Gastrocnemius medialis (tissue), 4 donors: ENCODE results near the gene IL20RB. TPM values are rescaled to one million over a fixed set of nuclear protein-coding genes. Genes with fewer than 3 reads are reported as not detected.

ENCODE experiments used
- ATAC-seq, 2 donors: fragments of 150-250 bp; one replicate each; pipeline ENCODE4 v1.9.1; 2016
- DNase-seq, 2 donors: peaks; one replicate each; pipeline ENCODE4 v3.0.0-alpha.2; 2019
- H3K27ac ChIP-seq, 4 donors: fragments of 200-600 bp; sonication (generic); 1 replicate in 1 of 4; 2 replicates in 3 of 4; pipeline ENCODE4 v1.5.1; 2016 to 2018; ENCODE audit warnings: mild to moderate bottlenecking in 2 of 4, moderate library complexity in 1 of 4
- H3K27me3 ChIP-seq, 3 donors: fragments of 200-600 bp; sonication (generic) in 2 of 3; 1 replicate in 1 of 3; 2 replicates in 2 of 3; pipeline versions ENCODE4 v1.5.1 to v1.6.0; 2016 to 2019; ENCODE audit warnings: mild to moderate bottlenecking in 1 of 3, moderate library complexity in 1 of 3
- H3K36me3 ChIP-seq, 2 donors: fragments of 200-600 bp; sonication (generic) in 1 of 2; one replicate each; pipeline ENCODE4 v1.5.1; 2017 to 2018
- H3K4me1 ChIP-seq, 2 donors: fragments of 200-600 bp; sonication (generic) in 1 of 2; one replicate each; pipeline ENCODE4 v1.5.1; 2016 to 2017; ENCODE audit warnings: mild to moderate bottlenecking in 2 of 2
- H3K4me3 ChIP-seq, 4 donors: fragments of 200-600 bp; sonication (generic) in 3 of 4; 1 replicate in 1 of 4; 2 replicates in 3 of 4; pipeline ENCODE4 v1.5.1; 2016 to 2019; ENCODE audit warnings: mild to moderate bottlenecking in 2 of 4
- H3K9me3 ChIP-seq, 3 donors: fragments of 200-600 bp; sonication (generic) in 2 of 3; 1 replicate in 1 of 3; 2 replicates in 2 of 3; pipeline ENCODE4 v1.5.1; 2016 to 2019
- CTCF ChIP-seq, 5 experiments: fragments of 450-650 bp in 3 of 5; fragments of 200-600 bp in 2 of 5; sonication (generic) in 2 of 5; IDR thresholded peaks in 4 of 5; conservative IDR thresholded peaks in 1 of 5; 1 replicate in 4 of 5; 2 replicates in 1 of 5; pipeline ENCODE4 v1.5.1; 2016 to 2019; ENCODE audit warnings: antibody characterized with exemption in 5 of 5, mild to moderate bottlenecking in 3 of 5, moderate library complexity in 3 of 5
- POLR2A ChIP-seq, 2 donors: fragments of 450-650 bp; IDR thresholded peaks; one replicate each; pipeline ENCODE4 v1.6.1; 2017; ENCODE audit warnings: antibody characterized with exemption in 2 of 2, mild to moderate bottlenecking in 2 of 2, moderate library complexity in 2 of 2
- in situ Hi-C, 4 donors: fragments of 200-750 bp; cut with MboI; loops; one replicate each; pipeline versions ENCODE4 v1.15.0 to v1.8.0; 2017; ENCODE audit warnings: low sequenced_read_pairs in 4 of 4
- intact Hi-C: fragments of 100-400 bp; cut with DNase I; formaldehyde crosslinking; loops from one replicate; pipeline ENCODE4 v1.15.1; 2023; ENCODE audit warnings: low total_unique reads
- total RNA-seq, 4 donors: library from RNA; depleted of rRNA; stranded (reverse); fragments of >200 nt; gene quantifications; one replicate each; pipeline versions ENCODE4 v1.1.0 to v1.2.3, GENCODE V29; 2016

IL20RB gene
- total RNA-seq, 4 donors from 2014 or later, result 0.38 to 0.63 (median 0.52) TPM

- no peaks in the 10 kb centered on the region for H3K4me1 ChIP-seq
- no peaks in the 10 kb centered on the region for H3K9me3 ChIP-seq
- TF ChIP-seq POLR2A (IDR thresholded peaks at IDR 0.05) (no peak), CTCF (IDR thresholded peaks at IDR 0.05 in 4 of 5, conservative IDR thresholded peaks at IDR 0.05 in 1 of 5) (no peak)
- DNase-seq (no peak), ATAC-seq (no peak)
- no peaks in the 10 kb centered on the region for H3K36me3 ChIP-seq
- H3K4me3 ChIP-seq, result no peak overlapping the region
- intact Hi-C loops (no loop called here), in situ Hi-C loops (loop anchor here (10.0 to 25.0 kb wide), 4 partner anchors 634 to 946 kb away; partner anchors contain the start of gene PCCB (in 1 of the 4))
- H3K27ac ChIP-seq, result no peak overlapping the region
- H3K27me3 ChIP-seq, result no peaks in the 10 kb centered on the region
Observed at GRCh38 chr3:137020888-137021287, 63.1 kb downstream of the IL20RB start.

GRCh38 chr3:137024348-137024747, 66.6 kb downstream of the IL20RB start:
- H3K9me3 ChIP-seq, result no peaks in the 10 kb centered on the region
- ATAC-seq (no peak), DNase-seq (no peak)
- no peak overlapping the region for H3K4me3 ChIP-seq
- H3K36me3 ChIP-seq, result no peaks in the 10 kb centered on the region
- in situ Hi-C loops (loop anchor here (10.0 to 25.0 kb wide), 4 partner anchors 637 to 950 kb away; partner anchors contain the start of gene PCCB (in 1 of the 4)), intact Hi-C loops (no loop called here)
- no peak overlapping the region for H3K27ac ChIP-seq
- H3K27me3 ChIP-seq, result no peaks in the 10 kb centered on the region
- no peaks in the 10 kb centered on the region for H3K4me1 ChIP-seq
- no peak for TF ChIP-seq POLR2A (IDR thresholded peaks at IDR 0.05)
- TF ChIP-seq CTCF (IDR thresholded peaks at IDR 0.05 in 4 of 5, conservative IDR thresholded peaks at IDR 0.05 in 1 of 5), result no peak

- H3K4me3 ChIP-seq, result no peak overlapping the region
- no peaks in the 10 kb centered on the region for H3K9me3 ChIP-seq
- H3K27ac ChIP-seq, result no peak overlapping the region
- in situ Hi-C loops (loop anchor here in 2 of 4 donors (10.0 kb wide), 2 partner anchors 642 to 952 kb away; no protein-coding TSS in a partner anchor), intact Hi-C loops (no loop called here)
- H3K27me3 ChIP-seq, result no peaks in the 10 kb centered on the region
- TF ChIP-seq POLR2A (IDR thresholded peaks at IDR 0.05) (no peak), CTCF (IDR thresholded peaks at IDR 0.05 in 4 of 5, conservative IDR thresholded peaks at IDR 0.05 in 1 of 5) (no peak)
- H3K36me3 ChIP-seq, result no peaks in the 10 kb centered on the region
- no peaks in the 10 kb centered on the region for H3K4me1 ChIP-seq
- ATAC-seq (no peak), DNase-seq (no peak)
Observed at GRCh38 chr3:137026701-137027100, 68.9 kb downstream of the IL20RB start.

GRCh38 chr3:137032465-137033120, 74.8 kb downstream of the IL20RB start:
- H3K9me3 ChIP-seq, result no peaks in the 10 kb centered on the region
- no peak overlapping the region for H3K27ac ChIP-seq
- intact Hi-C loops, result loop anchor here (5.0 kb wide), 1 partner anchor 915 kb away; no protein-coding TSS in a partner anchor
- DNase-seq (peak; percentile 49 to 67), ATAC-seq (peak; percentile 78 to 94)
- H3K4me3 ChIP-seq, result peak overlapping the region; percentile 35 to 48 (median 44)
- TF ChIP-seq POLR2A (IDR thresholded peaks at IDR 0.05) (no peak), CTCF (IDR thresholded peaks at IDR 0.05 in 4 of 5, conservative IDR thresholded peaks at IDR 0.05 in 1 of 5) (peak; percentile 77 to 94 (median 89))
- no peaks in the 10 kb centered on the region for H3K36me3 ChIP-seq
- H3K27me3 ChIP-seq, result no peaks in the 10 kb centered on the region
- in situ Hi-C loops, result no loop called here
- peaks cover 3 to 5% of the 10 kb centered on the region in 2 donors for H3K4me1 ChIP-seq
